Gastrocnemius medialis (tissue), 4 donors: ENCODE results near the gene ITIH1. TPM values are rescaled to one million over a fixed set of nuclear protein-coding genes. Genes with fewer than 3 reads are reported as not detected.

Experiments used
- ATAC-seq, 2 donors: fragments of 150-250 bp; one replicate each; pipeline ENCODE4 v1.9.1; 2016
- DNase-seq, 2 donors: peaks; one replicate each; pipeline ENCODE4 v3.0.0-alpha.2; 2019
- H3K27ac ChIP-seq, 4 donors: fragments of 200-600 bp; sonication (generic); 1 replicate in 1 of 4; 2 replicates in 3 of 4; pipeline ENCODE4 v1.5.1; 2016 to 2018; ENCODE audit warnings: mild to moderate bottlenecking in 2 of 4, moderate library complexity in 1 of 4
- H3K27me3 ChIP-seq, 3 donors: fragments of 200-600 bp; sonication (generic) in 2 of 3; 1 replicate in 1 of 3; 2 replicates in 2 of 3; pipeline versions ENCODE4 v1.5.1 to v1.6.0; 2016 to 2019; ENCODE audit warnings: mild to moderate bottlenecking in 1 of 3, moderate library complexity in 1 of 3
- H3K36me3 ChIP-seq, 2 donors: fragments of 200-600 bp; sonication (generic) in 1 of 2; one replicate each; pipeline ENCODE4 v1.5.1; 2017 to 2018
- H3K4me1 ChIP-seq, 2 donors: fragments of 200-600 bp; sonication (generic) in 1 of 2; one replicate each; pipeline ENCODE4 v1.5.1; 2016 to 2017; ENCODE audit warnings: mild to moderate bottlenecking in 2 of 2
- H3K4me3 ChIP-seq, 4 donors: fragments of 200-600 bp; sonication (generic) in 3 of 4; 1 replicate in 1 of 4; 2 replicates in 3 of 4; pipeline ENCODE4 v1.5.1; 2016 to 2019; ENCODE audit warnings: mild to moderate bottlenecking in 2 of 4
- H3K9me3 ChIP-seq, 3 donors: fragments of 200-600 bp; sonication (generic) in 2 of 3; 1 replicate in 1 of 3; 2 replicates in 2 of 3; pipeline ENCODE4 v1.5.1; 2016 to 2019
- POLR2A ChIP-seq, 2 donors: fragments of 450-650 bp; IDR thresholded peaks; one replicate each; pipeline ENCODE4 v1.6.1; 2017; ENCODE audit warnings: antibody characterized with exemption in 2 of 2, mild to moderate bottlenecking in 2 of 2, moderate library complexity in 2 of 2
- in situ Hi-C, 4 donors: fragments of 200-750 bp; cut with MboI; loops; one replicate each; pipeline versions ENCODE4 v1.15.0 to v1.8.0; 2017; ENCODE audit warnings: low sequenced_read_pairs in 4 of 4
- intact Hi-C: fragments of 100-400 bp; cut with DNase I; formaldehyde crosslinking; loops from one replicate; pipeline ENCODE4 v1.15.1; 2023; ENCODE audit warnings: low total_unique reads
- total RNA-seq, 4 donors: library from RNA; depleted of rRNA; stranded (reverse); fragments of >200 nt; gene quantifications; one replicate each; pipeline versions ENCODE4 v1.1.0 to v1.2.3, GENCODE V29; 2016
- TF ChIP-seq, protein P1 (sequence below), 5 experiments: fragments of 450-650 bp in 3 of 5; fragments of 200-600 bp in 2 of 5; sonication (generic) in 2 of 5; IDR thresholded peaks in 4 of 5; conservative IDR thresholded peaks in 1 of 5; 1 replicate in 4 of 5; 2 replicates in 1 of 5; pipeline ENCODE4 v1.5.1; 2016 to 2019; ENCODE audit warnings: antibody characterized with exemption in 5 of 5, mild to moderate bottlenecking in 3 of 5, moderate library complexity in 3 of 5

ITIH1 gene
- total RNA-seq, 4 donors from 2014 or later: 0.72 to 2.1 TPM; not detected in 2

DNA sequence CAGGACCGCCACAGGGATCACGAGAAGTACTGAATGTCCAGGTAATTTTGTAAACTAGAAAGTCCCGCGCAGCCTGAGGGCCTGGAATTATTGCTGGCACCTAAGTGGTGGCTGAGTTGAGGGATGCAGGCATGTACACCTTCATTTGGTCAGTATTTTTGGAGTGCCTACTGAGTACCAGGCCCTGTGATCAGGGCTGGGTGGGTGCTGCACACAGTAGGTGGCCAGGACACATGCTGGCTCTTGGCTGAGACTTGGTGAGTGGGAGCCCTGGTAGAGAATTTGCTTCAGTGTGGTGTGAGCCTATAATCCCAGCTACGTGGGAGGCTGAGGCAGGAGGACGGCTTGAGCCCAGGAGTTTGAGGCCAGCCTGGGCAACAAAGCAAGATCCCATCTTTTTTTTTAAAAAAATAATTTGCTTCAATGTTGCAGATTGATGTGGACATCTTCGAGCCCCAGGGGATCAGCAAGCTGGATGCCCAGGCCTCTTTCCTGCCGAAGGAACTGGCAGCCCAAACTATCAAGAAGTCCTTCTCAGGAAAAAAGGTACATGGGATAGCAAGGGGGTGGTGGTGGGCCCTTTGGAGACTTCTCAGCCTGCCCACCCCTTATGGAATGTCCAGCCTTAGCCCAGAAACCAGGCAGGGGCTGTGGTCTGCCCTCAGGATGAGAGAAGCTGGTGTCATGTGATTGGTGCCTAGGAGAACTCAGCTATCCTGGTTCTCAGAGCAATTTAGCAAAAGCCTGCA lies 2.6 kb downstream of the ITIH1 start:
- no peak for TF ChIP-seq POLR2A (IDR thresholded peaks at IDR 0.05)
- TF ChIP-seq, protein P1, sequence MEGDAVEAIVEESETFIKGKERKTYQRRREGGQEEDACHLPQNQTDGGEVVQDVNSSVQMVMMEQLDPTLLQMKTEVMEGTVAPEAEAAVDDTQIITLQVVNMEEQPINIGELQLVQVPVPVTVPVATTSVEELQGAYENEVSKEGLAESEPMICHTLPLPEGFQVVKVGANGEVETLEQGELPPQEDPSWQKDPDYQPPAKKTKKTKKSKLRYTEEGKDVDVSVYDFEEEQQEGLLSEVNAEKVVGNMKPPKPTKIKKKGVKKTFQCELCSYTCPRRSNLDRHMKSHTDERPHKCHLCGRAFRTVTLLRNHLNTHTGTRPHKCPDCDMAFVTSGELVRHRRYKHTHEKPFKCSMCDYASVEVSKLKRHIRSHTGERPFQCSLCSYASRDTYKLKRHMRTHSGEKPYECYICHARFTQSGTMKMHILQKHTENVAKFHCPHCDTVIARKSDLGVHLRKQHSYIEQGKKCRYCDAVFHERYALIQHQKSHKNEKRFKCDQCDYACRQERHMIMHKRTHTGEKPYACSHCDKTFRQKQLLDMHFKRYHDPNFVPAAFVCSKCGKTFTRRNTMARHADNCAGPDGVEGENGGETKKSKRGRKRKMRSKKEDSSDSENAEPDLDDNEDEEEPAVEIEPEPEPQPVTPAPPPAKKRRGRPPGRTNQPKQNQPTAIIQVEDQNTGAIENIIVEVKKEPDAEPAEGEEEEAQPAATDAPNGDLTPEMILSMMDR (IDR thresholded peaks at IDR 0.05 in 4 of 5, conservative IDR thresholded peaks at IDR 0.05 in 1 of 5): no peak
- Histone ChIP-seq H3K4me1 (no peaks in the 10 kb centered on the region), H3K36me3 (no peaks in the 10 kb centered on the region), H3K27ac (no peak overlapping the region), H3K9me3 (no peaks in the 10 kb centered on the region), H3K27me3 (no peaks in the 10 kb centered on the region), H3K4me3 (no peak overlapping the region)
- in situ Hi-C loops: no loop called here
- ATAC-seq: no peak
- intact Hi-C loops: no loop called here
- peak in 1 of 2 donors; percentile 4 for DNase-seq

DNA sequence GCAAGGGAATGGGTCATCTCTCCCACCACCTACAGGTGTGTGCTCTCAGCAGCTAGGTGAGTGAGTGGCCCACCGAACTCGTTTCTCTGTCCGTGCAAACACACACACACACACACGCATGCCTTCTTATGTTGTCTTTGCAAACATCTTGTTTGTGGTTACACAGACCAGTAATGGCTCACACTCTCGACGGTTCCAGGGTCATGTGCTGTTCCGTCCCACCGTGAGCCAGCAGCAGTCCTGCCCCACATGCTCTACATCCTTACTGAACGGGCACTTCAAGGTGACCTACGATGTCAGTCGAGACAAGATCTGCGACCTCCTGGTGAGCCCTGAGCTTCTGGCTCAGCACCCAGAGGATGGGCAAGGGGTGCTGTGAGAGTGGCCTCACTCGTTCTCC lies 4.3 kb downstream of the ITIH1 start:
- no peaks in the 10 kb centered on the region for H3K4me1 ChIP-seq
- in situ Hi-C loops (no loop called here), intact Hi-C loops (no loop called here)
- no peak for TF ChIP-seq POLR2A (IDR thresholded peaks at IDR 0.05)
- TF ChIP-seq, protein P1 (IDR thresholded peaks at IDR 0.05 in 4 of 5, conservative IDR thresholded peaks at IDR 0.05 in 1 of 5): no peak
- ATAC-seq: no peak
- no peaks in the 10 kb centered on the region for H3K27me3 ChIP-seq
- H3K4me3 ChIP-seq: no peak overlapping the region
- no peaks in the 10 kb centered on the region for H3K36me3 ChIP-seq
- H3K9me3 ChIP-seq: no peaks in the 10 kb centered on the region
- DNase-seq: no peak
- no peak overlapping the region for H3K27ac ChIP-seq

DNA sequence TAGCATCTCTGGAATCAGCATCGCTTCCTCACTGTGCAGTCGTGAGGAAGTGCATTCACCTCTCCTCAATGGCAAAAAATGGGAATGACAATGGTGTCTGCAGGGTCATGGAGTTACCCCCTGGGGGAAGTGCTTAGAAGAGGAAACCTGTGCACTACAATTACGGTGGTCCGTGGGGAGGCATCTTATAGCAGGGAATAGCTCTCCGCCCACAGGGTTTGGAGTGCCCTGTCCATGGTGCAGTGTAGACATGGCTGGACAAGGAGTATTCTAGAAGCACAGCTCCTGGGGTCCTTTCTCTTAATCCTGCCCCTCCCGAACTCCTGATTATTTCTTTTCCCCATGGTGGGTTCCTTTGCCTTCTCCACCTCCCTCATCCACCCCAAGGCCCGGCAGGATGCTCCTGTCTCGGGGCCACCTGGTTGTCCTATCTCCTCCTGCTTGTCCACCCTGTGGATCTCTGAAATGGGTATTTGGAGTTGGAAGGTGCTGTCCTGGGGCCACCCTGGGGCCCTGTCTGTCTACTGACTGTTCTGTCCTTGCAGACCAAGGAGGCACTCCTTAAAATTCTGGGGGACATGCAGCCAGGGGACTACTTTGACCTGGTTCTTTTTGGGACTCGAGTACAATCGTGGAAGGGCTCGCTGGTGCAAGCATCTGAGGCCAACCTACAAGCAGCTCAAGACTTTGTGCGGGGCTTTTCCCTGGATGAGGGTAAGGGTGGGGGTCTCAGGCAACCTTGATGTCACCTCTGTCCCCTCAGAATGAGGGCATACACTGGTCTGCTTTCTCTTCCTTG lies 5.2 kb downstream of the ITIH1 start:
- DNase-seq: peak in 1 of 2 donors; percentile 5
- Histone ChIP-seq H3K27ac (no peak overlapping the region), H3K27me3 (no peaks in the 10 kb centered on the region), H3K4me3 (no peak overlapping the region), H3K4me1 (no peaks in the 10 kb centered on the region), H3K9me3 (no peaks in the 10 kb centered on the region), H3K36me3 (no peaks in the 10 kb centered on the region)
- TF ChIP-seq POLR2A (IDR thresholded peaks at IDR 0.05): no peak
- TF ChIP-seq, protein P1 (IDR thresholded peaks at IDR 0.05 in 4 of 5, conservative IDR thresholded peaks at IDR 0.05 in 1 of 5): no peak
- intact Hi-C loops: no loop called here
- ATAC-seq: no peak
- in situ Hi-C loops: no loop called here

DNA sequence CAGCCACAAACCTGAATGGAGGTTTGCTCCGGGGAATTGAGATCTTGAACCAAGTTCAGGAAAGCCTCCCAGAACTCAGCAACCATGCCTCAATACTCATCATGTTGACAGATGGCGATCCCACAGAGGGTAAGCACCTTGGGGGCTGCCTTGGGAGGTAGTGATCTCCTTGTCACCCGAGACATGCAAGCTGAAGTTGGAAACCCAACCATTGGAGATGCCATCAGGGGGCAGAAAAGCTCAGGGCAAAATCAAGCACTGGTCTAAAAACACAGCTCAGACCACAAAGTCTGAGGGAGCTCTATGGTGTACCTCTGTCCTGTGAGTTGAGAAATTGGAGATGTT lies 5.8 kb downstream of the ITIH1 start:
- DNase-seq (peak; percentile 1 to 8), ATAC-seq (no peak)
- intact Hi-C loops (no loop called here), in situ Hi-C loops (no loop called here)
- H3K36me3 ChIP-seq: no peaks in the 10 kb centered on the region
- H3K27ac ChIP-seq: no peak overlapping the region
- TF ChIP-seq POLR2A (IDR thresholded peaks at IDR 0.05): no peak
- TF ChIP-seq, protein P1 (IDR thresholded peaks at IDR 0.05 in 4 of 5, conservative IDR thresholded peaks at IDR 0.05 in 1 of 5): no peak
- H3K4me1 ChIP-seq: no peaks in the 10 kb centered on the region
- no peak overlapping the region for H3K4me3 ChIP-seq
- no peaks in the 10 kb centered on the region for H3K27me3 ChIP-seq
- no peaks in the 10 kb centered on the region for H3K9me3 ChIP-seq
